SHP77 (cell line): ENCODE measurements around the gene ZNF157.

Experiments
- DNase-seq, 2 experiments: peaks; one replicate each; lab custom pipeline; 2025; lab: John Stamatoyannopoulos, UW

The ZNF157 gene

DNA sequence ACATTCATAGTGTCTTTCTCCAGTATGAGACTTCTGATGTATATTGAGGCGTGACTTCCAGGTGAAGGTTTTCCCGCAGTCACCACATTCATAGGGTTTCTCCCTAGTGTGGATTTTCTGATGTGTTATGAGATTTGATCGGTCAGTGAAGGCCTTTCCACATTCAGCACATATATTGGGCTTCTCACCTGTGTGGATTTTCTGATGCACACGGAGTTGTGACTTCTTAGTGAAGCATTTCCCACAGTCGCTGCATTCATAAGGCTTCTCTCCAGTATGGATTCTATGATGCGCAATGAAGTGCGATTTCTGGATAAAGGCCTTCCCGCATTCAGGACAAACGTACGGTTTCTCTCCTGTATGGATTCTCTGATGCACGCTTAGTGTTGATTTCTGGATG is 77.2 kb downstream of the ZNF157 start:
- no peak for DNase-seq

DNA sequence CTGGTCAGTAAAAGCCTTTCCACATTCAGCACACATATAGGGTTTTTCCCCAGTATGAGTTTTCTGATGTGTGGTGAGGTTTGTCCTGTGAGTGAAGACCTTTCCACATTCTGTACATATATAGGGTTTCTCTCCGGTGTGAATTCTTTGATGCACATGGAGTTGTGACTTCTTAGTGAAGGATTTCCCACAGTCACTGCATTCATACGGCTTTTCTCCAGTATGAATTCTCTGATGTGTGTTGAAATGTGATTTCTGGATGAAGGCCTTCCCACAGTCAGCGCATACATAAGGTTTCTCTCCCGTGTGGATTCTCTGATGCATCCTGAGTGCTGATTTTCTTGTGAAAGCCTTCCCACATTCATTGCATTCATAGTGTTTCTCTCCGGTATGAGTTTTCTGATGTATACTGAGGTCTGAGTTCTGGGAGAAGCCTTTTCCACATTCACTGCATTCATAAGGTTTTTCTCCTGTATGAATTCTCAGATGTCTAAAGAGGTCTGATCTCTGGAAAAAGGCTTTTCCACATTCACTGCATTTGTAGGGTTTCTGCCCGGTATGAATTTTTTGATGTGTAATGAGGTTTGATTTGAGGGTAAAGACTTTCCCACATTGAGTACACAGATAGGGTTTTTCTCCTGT is 77.9 kb downstream of the ZNF157 start:
- DNase-seq, result no peak

DNA sequence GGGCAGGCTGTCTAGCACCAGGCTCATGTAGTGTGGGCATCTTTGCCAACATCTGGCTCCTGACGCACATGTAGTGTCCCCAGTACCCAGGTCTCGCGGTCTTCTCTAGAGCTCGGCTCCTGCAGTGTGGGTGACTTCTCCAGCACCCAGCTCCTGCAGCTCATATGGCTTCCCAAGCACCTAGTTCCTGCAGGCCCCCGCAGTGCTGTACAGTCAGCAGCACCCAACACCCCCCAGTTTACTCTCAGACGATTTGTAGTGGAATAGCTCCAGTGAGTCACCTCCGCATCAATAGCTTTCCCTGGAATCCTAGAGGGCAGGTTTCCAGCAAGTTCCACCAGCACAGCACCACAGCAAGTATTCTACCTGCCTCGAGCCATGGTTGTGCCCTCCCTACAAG is 81.7 kb downstream of the ZNF157 start:
- DNase-seq, result no peak

DNA sequence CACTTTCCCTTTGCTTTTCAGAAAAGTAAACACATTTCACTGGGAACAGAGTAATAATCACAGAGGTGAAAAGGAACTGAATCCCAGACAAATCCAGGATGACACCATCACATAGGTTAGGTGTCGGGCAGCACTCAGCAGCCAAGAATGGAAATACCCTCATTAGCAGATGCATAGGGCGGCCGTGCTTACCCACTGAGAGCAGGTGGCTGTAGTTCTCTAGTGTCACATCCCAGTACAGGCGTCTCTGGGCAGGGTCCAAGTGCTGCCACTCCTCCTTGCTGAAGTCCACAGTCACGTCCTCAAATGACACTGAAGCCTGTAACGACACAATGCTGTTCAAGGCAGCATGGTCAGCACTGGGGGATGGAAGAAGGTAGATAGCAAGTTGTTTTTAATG is 85.7 kb downstream of the ZNF157 start:
- DNase-seq, result no peak

DNA sequence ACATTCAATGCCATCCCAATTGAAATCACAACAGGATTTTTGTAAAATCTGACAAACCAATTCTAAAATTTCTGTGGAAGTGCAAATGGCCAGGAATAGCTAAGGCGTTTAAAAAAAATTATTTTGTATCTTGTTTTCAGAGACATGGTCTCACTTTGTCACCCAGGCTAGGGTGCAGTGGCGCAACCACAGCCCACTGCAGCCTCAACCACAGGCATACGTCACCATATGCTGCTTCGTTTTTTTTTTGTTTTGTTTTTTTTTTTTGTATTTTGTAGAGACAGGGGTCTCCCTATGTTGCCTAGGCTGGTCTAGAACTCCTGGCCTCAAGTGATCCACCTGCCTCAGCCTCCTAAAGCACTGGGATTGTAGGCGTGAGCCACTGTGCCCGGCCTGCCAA is 88.2 kb downstream of the ZNF157 start:
- DNase-seq, result no peak

DNA sequence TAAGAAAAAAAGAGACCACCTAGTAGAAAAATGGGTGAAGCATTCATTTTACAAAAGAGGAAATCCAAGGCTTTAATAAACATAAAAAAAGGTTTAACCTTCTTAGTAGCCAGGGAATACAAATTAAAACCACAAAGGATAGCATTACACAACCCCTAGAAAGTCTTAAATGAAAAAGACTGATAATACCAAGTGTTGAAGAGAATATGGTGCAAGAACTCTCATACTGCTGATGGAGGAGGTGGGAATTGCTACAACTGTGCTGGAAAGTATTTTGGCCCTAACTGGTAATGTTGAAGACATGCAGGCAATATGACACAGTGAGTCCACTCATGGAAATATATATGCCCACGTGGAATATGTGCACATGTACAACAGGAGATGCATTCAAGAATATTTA is 90.2 kb downstream of the ZNF157 start:
- DNase-seq, result no peak
